Measurements from ENCODE around the gene SCN3A.

The SCN3A gene

GRCh38 chr2:165203689-165204559 lies at the start of gene SCN3A:
Gene SCN3A, minus strand, starts transcription at chr2:165204050. Its CDS starts 27,656 bp downstream, at chr2:165176394.
- DNase-seq, result peak; percentile 92

DNA sequence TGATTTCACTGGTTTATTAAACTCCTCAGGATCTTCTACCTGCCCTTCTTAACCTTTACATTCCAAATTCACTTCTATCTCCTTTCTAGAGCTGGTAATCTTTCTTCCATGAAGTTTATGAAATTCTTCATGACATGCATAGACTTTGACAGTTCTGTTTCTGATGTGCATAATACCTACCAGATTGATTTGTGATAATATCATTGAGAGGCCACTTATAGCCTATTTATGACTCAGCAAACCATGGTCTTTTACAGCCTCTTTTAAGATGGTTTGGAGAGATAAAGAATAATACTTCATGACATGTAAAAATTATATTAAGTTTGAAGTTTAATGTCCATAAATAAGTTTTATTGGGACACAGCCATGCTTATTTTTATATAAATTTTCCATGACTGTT lies 49.3 kb upstream of the SCN3A start:
- DNase-seq, result no peak

- peak; percentile 56 for DNase-seq
Measured at GRCh38 chr2:165251366-165251765, 47.5 kb upstream of the SCN3A start.

GRCh38 chr2:165248238-165248637 lies 44.4 kb upstream of the SCN3A start:
- DNase-seq, result no peak

DNA sequence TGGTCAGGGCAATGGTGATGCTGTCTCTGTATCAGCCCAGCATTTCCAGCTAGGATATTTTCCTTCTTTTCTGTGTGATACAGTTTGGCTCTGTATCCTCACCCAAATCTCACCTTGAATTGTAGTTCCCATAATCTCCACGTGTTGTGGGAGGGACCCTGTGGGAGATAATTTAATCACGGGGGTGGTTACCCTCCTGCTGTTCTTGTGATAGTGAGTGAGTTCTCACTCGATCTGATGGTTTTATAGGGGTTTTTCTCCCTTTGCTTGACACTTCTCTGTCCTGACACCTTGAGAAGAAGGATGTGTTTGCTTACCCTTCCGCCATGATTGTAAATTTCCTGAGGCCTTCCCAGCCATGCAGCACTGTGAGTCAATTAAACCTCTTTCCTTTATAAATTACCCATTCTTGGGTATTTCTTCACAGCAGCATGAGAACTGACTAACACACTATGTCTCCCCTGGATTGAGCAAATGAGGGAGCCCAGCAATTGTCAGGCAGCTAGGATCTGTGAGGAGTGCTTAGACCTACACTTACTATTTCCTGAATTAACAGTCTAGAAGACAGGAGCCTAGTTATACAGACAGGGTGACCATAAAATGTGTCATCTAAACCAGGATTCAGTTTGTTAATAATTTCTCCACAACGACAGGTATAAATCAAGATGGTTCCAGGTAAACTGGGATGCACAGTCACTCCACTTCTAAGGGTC lies 41.4 kb upstream of the SCN3A start:
- DNase-seq, result peak; percentile 43

GRCh38 chr2:165240916-165241315 lies 37.1 kb upstream of the SCN3A start:
- DNase-seq, result peak; percentile 46

DNA sequence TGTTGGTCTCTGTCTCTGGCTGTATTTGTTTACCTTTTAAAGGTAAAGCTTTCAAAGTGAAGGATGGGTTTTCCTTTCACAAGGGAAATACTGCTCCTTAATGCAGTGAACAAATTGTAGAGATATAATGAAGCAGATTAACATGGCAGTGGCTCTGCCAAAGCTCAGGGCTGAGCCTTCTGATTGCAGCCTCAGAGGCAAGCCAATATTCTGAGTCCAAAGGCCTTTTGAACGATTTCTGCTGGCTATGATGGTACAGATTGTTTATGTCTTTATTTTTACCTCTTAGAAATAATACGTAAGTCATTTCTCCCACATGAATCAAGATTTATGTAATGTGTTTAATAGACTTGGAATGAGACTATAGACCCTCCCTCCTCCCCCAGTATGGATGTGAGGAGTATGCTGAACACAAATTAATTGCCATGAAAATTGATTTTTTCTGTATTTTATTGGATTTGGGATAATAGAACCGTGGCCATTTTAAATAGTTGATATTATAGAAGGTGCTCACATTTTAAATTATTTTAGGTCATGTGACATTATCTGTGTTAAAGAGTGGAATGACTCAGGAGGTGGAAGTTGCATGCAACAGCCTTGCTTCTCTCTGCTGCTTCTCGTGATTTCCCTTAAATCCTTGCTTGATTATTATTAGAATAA lies 36.1 kb upstream of the SCN3A start:
- no peak for DNase-seq

- peak; percentile 86 for DNase-seq
Measured at GRCh38 chr2:165239230-165239629, 35.4 kb upstream of the SCN3A start, which contains the start of gene SCN2A. Gene SCN2A, plus strand, starts transcription at chr2:165239414. Its CDS starts 56,410 bp downstream, at chr2:165295824.

DNA sequence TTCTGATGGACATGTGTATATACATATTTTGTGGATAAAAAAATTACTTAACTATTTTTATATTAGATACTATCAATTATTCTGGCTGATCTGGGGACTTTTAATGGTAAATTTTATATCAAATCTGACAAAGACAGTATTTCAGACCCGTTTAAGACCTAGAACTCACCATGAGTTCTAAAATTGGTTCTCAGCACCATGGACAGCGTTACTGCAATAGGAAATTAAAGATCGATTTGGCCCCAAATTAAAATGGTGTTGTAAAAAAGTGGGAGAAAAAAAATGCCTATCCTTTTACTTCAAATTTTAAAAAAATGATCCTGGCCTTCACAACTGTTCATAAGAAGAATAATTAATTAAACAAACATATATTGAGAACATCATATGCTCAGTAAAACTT lies 34.4 kb upstream of the SCN3A start:
- no peak for DNase-seq

DNA sequence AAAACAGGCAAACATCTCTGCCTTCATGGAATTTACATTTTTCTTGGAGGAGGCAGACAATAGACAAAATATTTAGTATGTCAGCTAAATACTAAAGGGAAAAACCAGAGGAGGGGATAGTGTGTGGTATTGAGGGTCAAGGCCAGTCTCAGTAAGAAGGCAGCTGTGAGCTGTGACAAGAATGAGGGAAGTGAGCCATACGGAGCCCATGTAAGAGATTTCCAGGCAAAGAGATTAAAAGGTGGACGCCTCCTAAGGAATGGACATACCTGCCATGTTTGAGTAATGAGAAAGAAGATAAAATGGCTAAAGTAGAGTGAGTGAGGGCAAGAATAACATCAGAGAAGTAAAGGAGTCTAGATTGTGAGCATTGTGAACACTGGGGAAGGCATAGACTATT lies 33.2 kb upstream of the SCN3A start:
- no peak for DNase-seq

DNA sequence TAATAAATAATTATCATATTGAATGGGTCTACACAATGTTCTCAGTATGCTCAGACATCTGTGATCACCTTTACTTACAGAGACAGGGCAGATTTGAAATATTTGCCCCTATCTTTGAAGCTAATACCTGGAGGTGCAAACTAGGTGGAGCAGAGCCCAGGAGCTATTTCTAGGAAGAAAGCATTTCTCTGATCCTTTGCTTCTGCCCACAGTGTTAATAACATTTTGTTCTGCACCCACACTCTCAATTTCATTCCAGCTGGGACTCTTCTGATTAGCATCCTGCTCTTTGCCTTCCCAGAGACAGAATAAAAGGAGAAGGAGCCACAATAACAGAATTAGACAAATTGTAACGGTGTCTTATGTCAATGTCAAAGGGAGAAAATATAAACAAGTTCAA lies 23.7 kb upstream of the SCN3A start:
- no peak for DNase-seq

DNA sequence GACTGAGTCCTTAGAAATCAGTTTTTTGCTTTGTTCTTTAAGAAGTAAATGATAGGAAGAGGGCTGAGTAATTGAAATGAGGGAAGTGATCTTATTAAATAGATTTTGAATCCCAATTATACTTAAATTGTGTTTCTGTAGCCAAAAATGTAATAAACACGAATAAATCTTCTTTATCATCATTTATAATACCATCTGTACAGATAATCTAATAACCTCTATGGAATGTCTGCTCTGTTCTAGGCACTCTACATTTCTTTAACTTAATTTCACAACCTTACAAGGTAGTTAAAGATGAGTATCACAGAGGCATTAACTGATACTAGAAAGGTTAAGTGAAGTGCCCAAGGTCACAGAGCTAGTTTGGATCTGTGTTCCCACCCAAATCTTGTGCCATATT lies 21.1 kb upstream of the SCN3A start:
- DNase-seq, result no peak

DNA sequence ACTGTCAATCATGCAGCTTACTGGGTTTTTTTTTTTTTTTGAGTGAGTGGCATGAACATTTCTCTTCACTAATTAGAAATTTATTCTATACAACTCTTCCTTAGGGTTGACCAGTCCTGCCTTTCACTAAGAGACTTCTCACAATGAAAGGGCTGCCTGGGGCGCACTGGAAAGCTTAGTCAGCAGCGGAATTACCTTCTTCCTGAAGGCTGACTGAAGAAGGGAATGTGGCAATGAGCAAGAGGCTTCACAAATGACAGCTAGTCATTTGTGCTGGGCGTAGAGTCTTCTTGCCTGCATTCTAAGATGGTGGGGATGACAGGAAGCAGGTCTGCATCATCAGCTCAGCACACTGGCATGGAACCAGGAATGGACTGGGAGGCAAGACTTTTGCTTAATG lies 15.6 kb upstream of the SCN3A start:
- no peak for DNase-seq

DNA sequence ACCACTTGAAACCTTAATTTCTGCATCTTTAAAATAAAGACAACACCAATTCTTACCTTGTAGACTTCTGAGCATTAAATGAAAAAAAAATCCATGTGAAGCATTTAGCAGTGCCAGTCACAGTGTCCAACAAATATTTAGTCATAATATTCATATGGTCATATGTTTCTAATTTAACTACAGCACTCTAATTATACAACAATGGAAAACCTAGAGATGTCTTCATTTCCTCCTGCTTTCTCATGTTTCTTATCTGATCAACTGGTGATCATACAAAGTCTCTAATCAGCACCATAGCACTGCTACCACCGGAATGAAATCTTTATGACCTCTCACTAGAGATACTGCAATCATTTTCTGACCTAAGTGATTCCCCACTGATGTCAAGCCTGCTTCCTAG lies 10.2 kb upstream of the SCN3A start:
- DNase-seq, result no peak

DNA sequence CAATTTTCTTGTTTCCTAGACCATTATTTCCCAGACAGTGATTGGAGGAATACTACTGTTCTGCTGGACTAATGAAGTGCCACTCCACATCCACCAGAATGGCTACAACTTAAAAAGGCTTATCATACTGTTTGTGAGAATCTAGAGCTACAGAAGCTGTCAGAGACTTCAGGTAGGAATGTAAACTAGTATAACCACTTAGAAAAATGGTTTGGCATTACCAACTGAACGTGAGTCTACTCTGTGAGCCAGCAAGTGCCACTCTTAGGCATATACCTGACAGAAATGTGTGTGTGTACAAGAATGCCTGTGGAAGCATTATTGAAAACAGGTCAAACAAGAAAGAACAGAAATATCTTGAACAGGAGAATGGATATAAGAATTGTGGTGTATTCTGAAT lies 4.2 kb upstream of the SCN3A start:
- DNase-seq, result no peak

DNA sequence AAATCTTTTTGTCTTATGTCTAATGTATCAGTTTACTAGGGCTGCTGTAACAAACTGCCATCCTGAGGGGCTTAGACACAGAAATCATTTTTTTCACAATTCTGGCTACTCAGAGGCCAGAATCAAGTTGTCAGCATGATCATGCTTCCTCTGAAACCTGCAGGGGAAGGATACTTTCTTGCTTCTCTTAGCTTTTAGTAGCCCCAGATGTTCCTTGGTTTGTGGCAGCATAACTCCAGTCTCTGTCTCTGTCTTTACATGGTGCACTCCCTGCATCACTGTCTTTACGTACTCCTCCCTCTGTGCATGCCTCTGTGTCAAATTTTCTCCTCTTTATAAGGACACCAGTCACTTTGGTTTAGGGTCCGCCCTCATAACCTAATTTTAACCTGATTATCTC lies 2.0 kb upstream of the SCN3A start:
- DNase-seq, result no peak

GRCh38 chr2:165202239-165202638 lies 1.6 kb downstream of the SCN3A start:
- peak; percentile 60 for DNase-seq

GRCh38 chr2:165198181-165198580 lies 5.7 kb downstream of the SCN3A start:
- DNase-seq, result no peak

DNA sequence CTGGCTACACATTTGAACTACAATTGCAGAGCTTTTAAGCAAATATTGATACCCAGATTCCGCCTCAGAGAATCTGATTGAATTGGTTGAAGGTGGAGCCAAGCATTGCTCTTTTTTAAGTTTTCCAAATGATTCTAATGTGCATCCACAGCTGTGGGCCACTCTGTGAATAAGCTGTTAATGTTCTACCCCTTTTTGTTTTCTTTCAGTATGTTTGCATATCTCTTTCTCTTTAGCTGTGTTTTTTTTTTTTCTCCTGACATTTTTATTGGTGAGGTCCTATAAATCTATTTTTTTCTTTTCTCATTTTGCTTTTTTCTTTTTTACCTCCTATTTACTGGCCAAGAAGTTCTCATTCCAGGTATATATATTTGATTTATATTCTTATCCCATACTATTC lies 6.5 kb downstream of the SCN3A start:
- peak; percentile 75 for DNase-seq

GRCh38 chr2:165196411-165196810 lies 7.4 kb downstream of the SCN3A start:
- no peak for DNase-seq

DNA sequence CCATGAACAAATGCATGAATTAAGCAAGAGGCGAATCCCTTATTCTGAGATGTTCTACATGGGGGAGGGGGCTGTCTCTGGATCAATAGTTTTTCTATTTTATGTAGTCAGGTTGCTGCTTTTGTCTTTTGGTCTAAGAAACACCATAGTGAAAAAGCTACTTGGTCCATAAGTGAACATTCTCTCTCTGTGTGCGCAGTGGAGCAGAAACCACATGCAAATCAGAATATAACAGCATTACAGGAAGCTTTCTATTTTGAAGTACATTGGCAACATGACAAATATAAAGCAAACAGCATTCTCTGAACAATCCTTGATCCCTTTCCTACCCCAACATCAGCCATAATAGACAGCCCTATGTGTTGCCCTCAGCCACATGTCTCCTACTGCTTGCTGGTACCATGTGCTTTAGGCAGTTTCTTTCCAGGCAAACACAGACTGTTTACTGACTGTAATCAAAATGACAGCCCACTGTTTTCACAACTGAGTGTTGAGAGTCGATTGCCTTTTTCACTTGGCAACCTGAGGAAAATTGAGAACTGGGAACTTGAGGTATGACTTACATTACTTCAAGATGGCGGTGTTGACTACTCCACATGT lies 10.6 kb downstream of the SCN3A start:
- DNase-seq, result peak; percentile 79

- DNase-seq, result no peak
Measured at GRCh38 chr2:165192729-165193128, 11.1 kb downstream of the SCN3A start.

DNA sequence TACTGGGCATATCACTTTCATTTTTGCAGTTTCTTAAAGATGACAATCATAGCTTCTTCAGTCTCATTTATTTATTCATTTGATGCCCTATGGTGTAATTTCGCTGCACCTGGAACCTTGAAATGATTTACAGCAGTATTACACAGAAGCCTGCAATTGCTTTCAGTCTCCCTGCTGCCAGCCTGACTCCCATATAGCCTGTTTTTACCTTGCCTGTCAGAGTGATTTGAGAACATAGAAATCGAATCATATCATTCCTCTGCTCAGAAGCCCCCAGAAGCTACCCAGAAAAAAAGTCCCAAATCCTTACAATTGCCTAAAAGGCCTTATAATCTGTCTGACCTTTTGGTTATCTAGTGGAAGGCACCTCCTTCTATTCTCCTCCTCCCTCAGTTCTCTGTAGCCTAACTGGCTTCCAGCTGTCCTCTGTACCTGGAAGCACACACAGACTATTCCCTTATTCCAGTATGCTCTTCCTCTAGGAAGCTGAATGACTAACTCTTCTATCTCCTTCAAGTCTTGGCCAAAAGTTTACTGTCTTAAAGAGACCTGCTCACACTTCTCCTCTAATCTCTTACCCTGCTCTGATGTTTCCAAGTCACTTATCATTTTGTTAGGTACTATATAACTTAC lies 12.6 kb downstream of the SCN3A start:
- no peak for DNase-seq

Data from NCI-H774 (cell line).